ENCODE measurements around the gene UBAP2L. TPM values are rescaled to one million over a fixed set of nuclear protein-coding genes. Genes with fewer than 3 reads are reported as not detected.
"Not testable (repeated sequence)": the region's sequence is repeated elsewhere in the genome, so short reads cannot be mapped to it uniquely, and the experiment has no call there.

UBAP2L gene
- polyA plus RNA-seq, 1 experiment, result 134 TPM

GRCh38 chr1:154221278-154222001 lies 685 bp downstream of the UBAP2L start:
- CTCF ChIA-PET, result interaction anchor here (0.5 to 1.8 kb wide), 5 partner anchors 13 to 104 kb away, joined by 3 to 5 read pairs (median 3); partner anchors contain the start of gene ATP8B2
- POLR2A ChIA-PET, result interaction anchor here (0.6 kb wide), 1 partner anchor 105 kb away, joined by 7 read pairs; no protein-coding TSS in a partner anchor
- H3K27me3 ChIP-seq (ENCODE audit: control insufficient read depth, insufficient read depth, low read length), result no peaks in the 10 kb centered on the region
- DNase-seq (ENCODE audit: low read depth), result peak; percentile 15
- H3K36me3 ChIP-seq (ENCODE audit: control insufficient read depth, insufficient read depth, low read length), result peaks cover 2% of the 10 kb centered on the region; the same call in 1 of the 2 replicates
- peak overlapping the region; percentile 77 for H3K4me3 ChIP-seq (ENCODE audit: low read depth, low read length)
- TF ChIP-seq CTCF (IDR thresholded peaks at IDR 0.05; ENCODE audit: insufficient read depth, low read depth, low read length), result no peak

DNA sequence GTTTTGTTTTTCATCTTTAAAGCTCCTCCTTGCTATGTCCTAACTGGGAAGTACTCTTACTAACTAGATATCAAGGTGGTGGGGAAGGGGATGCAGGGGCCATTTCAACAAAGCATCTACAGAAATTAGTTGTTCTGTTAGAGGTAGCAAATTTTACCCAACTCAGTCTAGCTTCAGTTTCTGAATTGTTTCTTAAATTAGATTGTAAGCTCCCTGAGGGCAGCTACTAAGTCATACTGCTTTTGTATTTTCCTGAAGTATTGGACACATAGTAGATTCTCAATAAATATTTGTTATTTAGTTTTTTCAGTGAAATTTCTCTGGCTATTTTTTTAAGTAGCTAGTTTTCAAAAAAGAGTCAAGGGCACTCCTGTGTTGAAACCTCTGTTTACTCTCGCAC lies 1.8 kb downstream of the UBAP2L start:
- Histone ChIP-seq H3K36me3 (ENCODE audit: control insufficient read depth, insufficient read depth, low read length) (peaks cover 7% of the 10 kb centered on the region), H3K27me3 (ENCODE audit: control insufficient read depth, insufficient read depth, low read length) (no peaks in the 10 kb centered on the region), H3K4me3 (ENCODE audit: low read depth, low read length) (peak overlapping the region; percentile 77)
- TF ChIP-seq CTCF (IDR thresholded peaks at IDR 0.05; ENCODE audit: insufficient read depth, low read depth, low read length), result no peak
- ChIA-PET POLR2A (no interaction called here), CTCF (interaction anchor here (0.9 kb wide), 1 partner anchor 23 kb away, joined by 3 read pairs; no protein-coding TSS in a partner anchor)
- DNase-seq (ENCODE audit: low read depth), result no peak

- ChIA-PET POLR2A (no interaction called here), CTCF (interaction anchor here (0.9 kb wide), 1 partner anchor 24 kb away, joined by 3 read pairs; no protein-coding TSS in a partner anchor)
- DNase-seq (ENCODE audit: low read depth), result no peak
- TF ChIP-seq CTCF (IDR thresholded peaks at IDR 0.05; ENCODE audit: insufficient read depth, low read depth, low read length), result no peak
- Histone ChIP-seq H3K4me3 (ENCODE audit: low read depth, low read length) (no peak overlapping the region), H3K36me3 (ENCODE audit: control insufficient read depth, insufficient read depth, low read length) (peaks cover 9% of the 10 kb centered on the region), H3K27me3 (ENCODE audit: control insufficient read depth, insufficient read depth, low read length) (no peaks in the 10 kb centered on the region)
Observed at GRCh38 chr1:154222918-154223317, 2.2 kb downstream of the UBAP2L start.

- POLR2A ChIA-PET, result no interaction called here
- H3K27me3 ChIP-seq (ENCODE audit: control insufficient read depth, insufficient read depth, low read length), result no peaks in the 10 kb centered on the region
- CTCF ChIA-PET, result no interaction called here
- no peak overlapping the region for H3K4me3 ChIP-seq (ENCODE audit: low read depth, low read length)
- no peak for DNase-seq (ENCODE audit: low read depth)
- no peak for TF ChIP-seq CTCF (IDR thresholded peaks at IDR 0.05; ENCODE audit: insufficient read depth, low read depth, low read length)
- H3K36me3 ChIP-seq (ENCODE audit: control insufficient read depth, insufficient read depth, low read length), result peaks cover 10% of the 10 kb centered on the region
Observed at GRCh38 chr1:154223621-154224020, 2.9 kb downstream of the UBAP2L start.

DNA sequence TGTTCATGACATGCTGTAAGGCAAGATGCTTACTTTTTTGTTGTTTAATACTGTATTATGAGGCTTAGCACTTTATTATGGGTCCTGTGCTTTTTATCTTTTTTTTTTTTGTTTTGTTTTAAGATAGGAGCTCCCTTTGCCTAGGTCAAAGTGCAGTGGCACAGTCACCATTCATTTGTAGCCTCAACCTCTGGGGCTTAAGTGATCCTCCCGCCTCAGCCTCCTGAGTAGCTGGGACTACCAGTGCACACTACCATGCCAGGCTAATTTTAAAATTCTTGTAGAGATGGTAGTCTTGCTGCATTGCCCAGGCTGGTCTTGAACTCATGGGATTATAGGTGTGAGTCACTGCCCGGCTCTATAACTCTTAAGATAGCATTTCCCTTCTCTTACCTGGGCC lies 4.6 kb downstream of the UBAP2L start:
- peaks cover 11% of the 10 kb centered on the region for H3K36me3 ChIP-seq (ENCODE audit: control insufficient read depth, insufficient read depth, low read length)
- no peak for TF ChIP-seq CTCF (IDR thresholded peaks at IDR 0.05; ENCODE audit: insufficient read depth, low read depth, low read length)
- CTCF ChIA-PET, result no interaction called here
- POLR2A ChIA-PET, result no interaction called here
- no peak for DNase-seq (ENCODE audit: low read depth)
- H3K4me3 ChIP-seq (ENCODE audit: low read depth, low read length), result no peak overlapping the region
- H3K27me3 ChIP-seq (ENCODE audit: control insufficient read depth, insufficient read depth, low read length), result no peaks in the 10 kb centered on the region

- peaks cover 24% of the 10 kb centered on the region for H3K36me3 ChIP-seq (ENCODE audit: control insufficient read depth, insufficient read depth, low read length)
- CTCF ChIA-PET, result interaction anchor here (1.1 kb wide), 1 partner anchor 41 kb away, joined by 3 read pairs; no protein-coding TSS in a partner anchor
- POLR2A ChIA-PET; H3K4me3 ChIP-seq (ENCODE audit: low read depth, low read length); H3K27me3 ChIP-seq (ENCODE audit: control insufficient read depth, insufficient read depth, low read length); DNase-seq (ENCODE audit: low read depth): not testable (repeated sequence)
Observed at GRCh38 chr1:154231112-154231511, 10.4 kb downstream of the UBAP2L start.

- POLR2A ChIA-PET; H3K27me3 ChIP-seq (ENCODE audit: control insufficient read depth, insufficient read depth, low read length); CTCF ChIA-PET; DNase-seq (ENCODE audit: low read depth); H3K4me3 ChIP-seq (ENCODE audit: low read depth, low read length): not testable (repeated sequence)
- peaks cover 21% of the 10 kb centered on the region for H3K36me3 ChIP-seq (ENCODE audit: control insufficient read depth, insufficient read depth, low read length)
Observed at GRCh38 chr1:154233127-154233526, 12.4 kb downstream of the UBAP2L start.
